Measurements from ENCODE around the gene KLRK1. TPM values are rescaled to one million over a fixed set of nuclear protein-coding genes. Genes with fewer than 3 reads are reported as not detected.
A peak's percentile ranks its signal among the peaks of the same experiment; 100 is the strongest.

The KLRK1 gene
- total RNA-seq, 1 experiment from 2014 or later: 2.3 TPM

DNA sequence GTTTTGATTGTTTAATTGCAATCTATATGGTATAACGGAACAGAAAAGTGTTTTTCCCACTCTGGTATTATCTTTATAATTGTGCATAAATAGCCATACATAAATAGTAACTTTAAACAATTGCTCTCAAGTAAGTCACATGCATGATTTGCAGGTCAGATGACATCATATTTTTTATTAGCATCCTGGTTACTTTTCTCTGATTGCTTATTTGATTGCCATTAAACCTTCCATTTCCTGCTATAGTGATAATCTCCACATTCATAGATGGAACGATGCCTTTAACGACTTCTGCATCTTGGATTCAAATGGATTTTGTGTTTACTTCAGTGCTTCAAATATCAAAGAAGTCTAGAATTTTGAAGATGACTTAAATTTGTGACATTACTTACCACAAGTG lies 3.5 kb upstream of the KLRK1 start:
- Histone ChIP-seq H2AFZ (ENCODE audit: low read depth, low read length, poor library complexity, severe bottlenecking) (no peak overlapping the region), H3K27ac (ENCODE audit: low read depth, low read length) (peak overlapping the region; percentile 62; the same call in 1 of the 2 replicates), H3K9me3 (ENCODE audit: control insufficient read depth in 1 of 2, insufficient read depth in 1 of 2, low read depth in 1 of 2, low read length in 2 of 2) (no peaks in the 10 kb centered on the region), H3K79me2 (ENCODE audit: insufficient read depth, low read length) (no peaks in the 10 kb centered on the region), H3K4me3 (replicated peaks in 1 of 2; ENCODE audit: low read depth in 1 of 2, low read length in 2 of 2) (no peak overlapping the region), H3K4me2 (ENCODE audit: low read length) (no peak overlapping the region), H4K20me1 (ENCODE audit: insufficient read depth) (no peaks in the 10 kb centered on the region), H3K4me1 (ENCODE audit: control insufficient read depth in 1 of 2, insufficient read depth in 2 of 2, low read length in 2 of 2) (peaks cover 20 to 45% of the 10 kb centered on the region in 2 experiments), H3K36me3 (ENCODE audit: control insufficient read depth in 1 of 2, insufficient read depth in 2 of 2, low read length in 2 of 2) (no peaks in the 10 kb centered on the region), H3K9me2 (ENCODE audit: insufficient read depth) (no peaks in the 10 kb centered on the region), H3K9ac (ENCODE audit: low read length) (no peak overlapping the region), H3K27me3 (ENCODE audit: insufficient read depth, low read length) (no peaks in the 10 kb centered on the region)
- no TSS peak for BruUV-seq (replicated peaks)
- intact Hi-C loops (cut with micrococcal nuclease): no loop called here
- CTCF ChIA-PET: interaction anchor here (1.0 to 1.3 kb wide), 2 partner anchors 18 to 27 kb away, joined by 4 to 6 read pairs; no protein-coding TSS in a partner anchor
- ATAC-seq (no peak), DNase-seq (ENCODE audit: low read depth, low spot score) (no peak)
- POLR2A ChIA-PET: no interaction called here
- TF ChIP-seq SIN3A (IDR thresholded peaks at IDR 0.05; ENCODE audit: low read depth) (no peak), ELF1 (IDR thresholded peaks at IDR 0.05; ENCODE audit: borderline replicate concordance, low read depth) (no peak), EZH2phosphoT487 (IDR thresholded peaks at IDR 0.05; ENCODE audit: borderline replicate concordance) (no peak), CEBPB (IDR thresholded peaks at IDR 0.05; ENCODE audit: low read depth) (no peak), JUND (IDR thresholded peaks at IDR 0.05) (no peak), YY1 (IDR thresholded peaks at IDR 0.05; ENCODE audit: extremely low read depth, insufficient replicate concordance, low read depth, low read length) (no peak), SP1 (IDR thresholded peaks at IDR 0.05; ENCODE audit: low read depth) (no peak), ZBTB33 (IDR thresholded peaks at IDR 0.05; ENCODE audit: extremely low read depth, insufficient replicate concordance, low read length) (no peak), FOSL1 (IDR thresholded peaks at IDR 0.05; ENCODE audit: low read depth) (no peak)
- TF ChIP-seq, protein P1, sequence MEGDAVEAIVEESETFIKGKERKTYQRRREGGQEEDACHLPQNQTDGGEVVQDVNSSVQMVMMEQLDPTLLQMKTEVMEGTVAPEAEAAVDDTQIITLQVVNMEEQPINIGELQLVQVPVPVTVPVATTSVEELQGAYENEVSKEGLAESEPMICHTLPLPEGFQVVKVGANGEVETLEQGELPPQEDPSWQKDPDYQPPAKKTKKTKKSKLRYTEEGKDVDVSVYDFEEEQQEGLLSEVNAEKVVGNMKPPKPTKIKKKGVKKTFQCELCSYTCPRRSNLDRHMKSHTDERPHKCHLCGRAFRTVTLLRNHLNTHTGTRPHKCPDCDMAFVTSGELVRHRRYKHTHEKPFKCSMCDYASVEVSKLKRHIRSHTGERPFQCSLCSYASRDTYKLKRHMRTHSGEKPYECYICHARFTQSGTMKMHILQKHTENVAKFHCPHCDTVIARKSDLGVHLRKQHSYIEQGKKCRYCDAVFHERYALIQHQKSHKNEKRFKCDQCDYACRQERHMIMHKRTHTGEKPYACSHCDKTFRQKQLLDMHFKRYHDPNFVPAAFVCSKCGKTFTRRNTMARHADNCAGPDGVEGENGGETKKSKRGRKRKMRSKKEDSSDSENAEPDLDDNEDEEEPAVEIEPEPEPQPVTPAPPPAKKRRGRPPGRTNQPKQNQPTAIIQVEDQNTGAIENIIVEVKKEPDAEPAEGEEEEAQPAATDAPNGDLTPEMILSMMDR (IDR thresholded peaks at IDR 0.05 in 2 of 3, conservative IDR thresholded peaks at IDR 0.05 in 1 of 3; ENCODE audit: borderline replicate concordance in 1 of 3, insufficient read depth in 1 of 3, low read depth in 2 of 3, low read length in 2 of 3): no peak
- TF ChIP-seq, protein P2, sequence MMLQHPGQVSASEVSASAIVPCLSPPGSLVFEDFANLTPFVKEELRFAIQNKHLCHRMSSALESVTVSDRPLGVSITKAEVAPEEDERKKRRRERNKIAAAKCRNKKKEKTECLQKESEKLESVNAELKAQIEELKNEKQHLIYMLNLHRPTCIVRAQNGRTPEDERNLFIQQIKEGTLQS (IDR thresholded peaks at IDR 0.05): no peak
- RAD21 ChIA-PET (ENCODE audit: low non-redundant PET in 1 of 2, low total read pairs in 2 of 2, uncharacterized antibody in 2 of 2, unreplicated experiment in 2 of 2): no interaction called here

All from HCT116 (cell line).